Memory B cell (primary cell): Measurements from ENCODE around the gene FRMPD4.

Experiments
- ATAC-seq: fragments of 150-1000 bp; cut with Tn5 transposase; 2 replicates; pipeline ENCODE4 v1.10.0; 2021; ENCODE audit warnings: low read depth, mild to moderate bottlenecking, moderate library complexity
- DNase-seq, 2 donors: peaks; one replicate each; pipeline ENCODE4 v3.0.0; 2022; ENCODE audit warnings: low spot score in 2 of 2
- H3K27ac Mint-ChIP-seq: one replicate; pipeline ENCODE4 v1.8.0; 2022; ENCODE audit warnings: mild to moderate bottlenecking, moderate library complexity, mixed read lengths
- H3K27me3 Mint-ChIP-seq: one replicate; pipeline ENCODE4 v1.8.0; 2022; ENCODE audit warnings: mixed read lengths
- H3K36me3 Mint-ChIP-seq: one replicate; pipeline ENCODE4 v1.8.0; 2022; ENCODE audit warnings: mild to moderate bottlenecking, mixed read lengths
- H3K4me1 Mint-ChIP-seq: one replicate; pipeline ENCODE4 v1.8.0; 2022; ENCODE audit warnings: mixed read lengths
- H3K4me3 Mint-ChIP-seq: one replicate; pipeline ENCODE4 v1.8.0; 2022; ENCODE audit warnings: mild to moderate bottlenecking, moderate library complexity, mixed read lengths
- H3K9me3 Mint-ChIP-seq: one replicate; pipeline ENCODE4 v1.8.0; 2022; ENCODE audit warnings: mixed read lengths

FRMPD4 gene

DNA sequence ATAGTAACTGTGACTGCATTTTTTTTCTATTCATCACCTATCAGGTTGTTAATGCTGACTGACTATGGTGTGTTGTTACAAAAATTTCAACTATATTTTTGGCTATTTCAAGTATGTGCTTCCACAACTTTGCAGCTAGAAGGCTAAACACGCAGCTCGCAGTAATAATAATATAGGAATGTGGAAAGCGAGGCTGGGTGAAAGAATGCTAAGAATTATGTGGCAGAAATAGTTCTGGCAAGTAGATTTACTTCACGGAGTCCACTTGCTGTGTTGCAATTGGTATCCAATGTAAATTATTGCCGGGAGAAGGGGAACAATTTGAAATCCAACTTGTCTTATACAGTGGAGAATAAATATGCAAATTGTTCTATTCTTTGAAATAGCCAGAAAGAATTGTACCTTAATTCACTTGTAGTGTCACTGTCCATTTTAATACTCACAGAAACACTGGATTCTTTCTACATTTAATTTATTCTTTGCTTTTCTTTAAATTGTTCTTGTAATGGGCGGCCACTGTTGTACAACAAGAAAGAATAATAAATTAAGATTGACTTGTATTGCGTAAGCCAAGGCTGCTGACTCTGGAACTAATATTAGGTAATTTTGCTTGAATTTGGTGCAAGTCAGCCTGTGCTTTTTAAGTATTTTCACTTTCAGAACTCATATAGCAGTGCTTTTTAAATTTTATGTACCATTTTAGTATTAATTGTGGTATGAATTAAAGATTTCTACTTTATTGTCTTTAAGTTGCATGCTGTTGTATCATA lies 154.9 kb downstream of the FRMPD4 start:
- H3K27me3 Mint-ChIP-seq, result peaks cover 7% of the 10 kb centered on the region
- no peak overlapping the region for H3K27ac Mint-ChIP-seq
- peaks cover 2% of the 10 kb centered on the region for H3K36me3 Mint-ChIP-seq
- no peak for ATAC-seq
- H3K9me3 Mint-ChIP-seq, result peaks cover 1% of the 10 kb centered on the region
- H3K4me3 Mint-ChIP-seq, result no peak overlapping the region
- H3K4me1 Mint-ChIP-seq, result no peaks in the 10 kb centered on the region
- no peak for DNase-seq

- peaks cover 7% of the 10 kb centered on the region for H3K27me3 Mint-ChIP-seq
- peaks cover 2% of the 10 kb centered on the region for H3K36me3 Mint-ChIP-seq
- peaks cover 1% of the 10 kb centered on the region for H3K9me3 Mint-ChIP-seq
These were observed 159.1 kb downstream of the FRMPD4 start for GRCh38 chrX:12297353-12297752.

DNA sequence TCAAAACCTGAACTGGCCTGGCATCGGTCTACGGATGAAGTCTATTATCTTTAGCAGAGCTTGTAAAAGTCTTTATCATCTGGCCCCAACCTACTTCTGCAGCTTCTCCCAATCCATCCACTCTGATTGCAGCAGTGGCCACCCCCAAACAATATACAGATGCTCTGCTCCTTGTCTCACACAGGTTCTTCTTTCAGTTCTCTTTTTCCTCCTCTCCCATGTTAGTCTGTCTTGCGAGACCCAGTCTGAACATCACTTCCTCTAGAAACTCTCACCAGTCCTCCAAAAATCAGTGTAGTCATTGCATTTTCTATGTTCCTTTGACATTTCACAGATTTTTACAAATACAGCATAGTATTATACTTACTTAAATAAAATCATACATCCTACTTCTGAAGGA lies 163.0 kb downstream of the FRMPD4 start:
- peaks cover 2% of the 10 kb centered on the region for H3K36me3 Mint-ChIP-seq
- peak overlapping the region; percentile 12 for H3K4me3 Mint-ChIP-seq
- H3K4me1 Mint-ChIP-seq, result peaks cover 7% of the 10 kb centered on the region
- no peak overlapping the region for H3K27ac Mint-ChIP-seq
- H3K9me3 Mint-ChIP-seq, result peaks cover 1% of the 10 kb centered on the region
- peaks cover 4% of the 10 kb centered on the region for H3K27me3 Mint-ChIP-seq
- no peak for DNase-seq
- ATAC-seq, result peak; percentile 63

More at GRCh38 chrX:12297353-12297752, 159.1 kb downstream of the FRMPD4 start:
- no peak for ATAC-seq
- H3K4me3 Mint-ChIP-seq, result no peak overlapping the region
- H3K4me1 Mint-ChIP-seq, result peaks cover 7% of the 10 kb centered on the region
- no peak for DNase-seq
- H3K27ac Mint-ChIP-seq, result no peak overlapping the region

GRCh38 chrX:12304261-12304660 lies 166.0 kb downstream of the FRMPD4 start:
- no peak for DNase-seq
- Mint-ChIP-seq H3K27me3 (peaks cover 2% of the 10 kb centered on the region), H3K4me1 (peaks cover 7% of the 10 kb centered on the region), H3K27ac (no peak overlapping the region), H3K9me3 (no peaks in the 10 kb centered on the region), H3K4me3 (no peak overlapping the region), H3K36me3 (no peaks in the 10 kb centered on the region)
- ATAC-seq, result no peak

DNA sequence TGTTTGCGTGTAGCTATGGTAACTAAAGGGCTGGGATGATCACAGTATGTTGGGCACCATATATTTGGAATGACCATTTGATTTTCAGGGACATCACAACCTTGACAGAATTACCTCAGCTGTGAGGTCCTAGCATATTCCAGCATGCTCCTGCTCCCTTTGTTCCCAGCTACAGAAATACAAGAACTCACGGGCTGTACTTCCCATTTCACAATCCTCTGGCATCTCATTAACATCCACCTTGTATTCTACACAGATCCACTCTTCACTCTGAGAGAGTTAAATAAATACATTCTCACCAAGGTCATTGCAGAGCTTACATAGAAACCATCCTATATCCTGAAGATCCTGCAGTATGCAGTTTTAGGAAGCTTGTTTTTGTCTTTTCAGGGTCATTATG lies 169.7 kb downstream of the FRMPD4 start:
- H3K9me3 Mint-ChIP-seq, result no peaks in the 10 kb centered on the region
- ATAC-seq (no peak), DNase-seq (no peak)
- H3K4me3 Mint-ChIP-seq, result no peak overlapping the region
- H3K27ac Mint-ChIP-seq, result no peak overlapping the region
- no peaks in the 10 kb centered on the region for H3K36me3 Mint-ChIP-seq
- H3K4me1 Mint-ChIP-seq, result no peaks in the 10 kb centered on the region
- peaks cover 7% of the 10 kb centered on the region for H3K27me3 Mint-ChIP-seq

GRCh38 chrX:12308420-12308819 lies 170.1 kb downstream of the FRMPD4 start:
- H3K4me3 Mint-ChIP-seq, result no peak overlapping the region
- H3K4me1 Mint-ChIP-seq, result no peaks in the 10 kb centered on the region
- H3K9me3 Mint-ChIP-seq, result no peaks in the 10 kb centered on the region
- ATAC-seq (no peak), DNase-seq (no peak)
- H3K36me3 Mint-ChIP-seq, result no peaks in the 10 kb centered on the region
- H3K27me3 Mint-ChIP-seq, result peaks cover 10% of the 10 kb centered on the region
- H3K27ac Mint-ChIP-seq, result no peak overlapping the region

DNA sequence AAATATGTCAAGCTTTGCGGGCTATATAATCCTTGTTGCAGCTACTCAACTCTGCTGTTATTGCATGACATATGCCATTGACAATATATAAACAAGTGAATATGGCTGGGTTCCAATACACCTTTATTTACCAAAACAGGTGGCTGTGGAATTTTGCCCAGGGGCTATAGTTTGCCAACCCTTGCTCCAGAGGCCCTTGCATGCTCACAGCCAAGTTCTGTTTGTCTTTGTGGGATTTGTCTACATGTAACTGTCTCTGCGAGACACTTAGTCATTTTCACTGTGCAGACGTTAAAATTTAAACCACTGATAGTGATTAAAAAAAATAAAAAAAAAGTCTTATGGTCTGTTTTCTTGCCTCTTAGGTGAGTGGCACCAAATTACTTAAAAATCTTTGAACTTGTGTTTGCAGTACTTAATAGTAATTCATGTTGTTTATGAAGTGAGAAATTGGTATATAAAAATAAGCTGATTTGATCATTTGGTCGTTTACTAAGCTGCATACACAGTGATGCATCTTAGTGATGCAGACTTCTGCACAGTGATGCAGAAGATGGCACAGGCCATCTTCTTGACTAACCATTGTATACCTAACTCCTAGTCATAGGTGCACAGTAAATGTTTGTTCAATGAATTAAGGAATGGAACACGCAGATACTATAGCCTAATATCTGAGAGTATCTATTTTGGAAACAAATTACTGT lies 170.9 kb downstream of the FRMPD4 start:
- H3K4me1 Mint-ChIP-seq, result no peaks in the 10 kb centered on the region
- no peak overlapping the region for H3K27ac Mint-ChIP-seq
- ATAC-seq (no peak), DNase-seq (no peak)
- no peaks in the 10 kb centered on the region for H3K36me3 Mint-ChIP-seq
- peaks cover 10% of the 10 kb centered on the region for H3K27me3 Mint-ChIP-seq
- no peaks in the 10 kb centered on the region for H3K9me3 Mint-ChIP-seq
- no peak overlapping the region for H3K4me3 Mint-ChIP-seq

DNA sequence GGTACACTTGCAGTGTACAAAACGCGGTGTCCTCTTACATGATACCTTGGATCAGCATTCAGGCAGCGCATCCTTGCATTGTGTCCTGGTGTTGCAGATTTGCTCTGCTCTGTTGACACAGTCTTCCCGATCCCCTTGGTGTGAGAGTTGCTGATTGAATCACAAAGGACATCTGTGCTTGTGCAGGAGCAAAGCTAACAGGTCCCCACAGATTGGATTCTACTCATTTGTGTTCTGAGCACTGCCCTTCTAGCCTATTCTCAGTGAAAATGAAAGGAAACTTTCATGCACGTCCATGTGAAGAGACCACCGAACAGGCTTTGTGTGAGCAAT lies 171.4 kb downstream of the FRMPD4 start:
- Mint-ChIP-seq H3K4me1 (no peaks in the 10 kb centered on the region), H3K27me3 (peaks cover 10% of the 10 kb centered on the region), H3K36me3 (no peaks in the 10 kb centered on the region), H3K4me3 (no peak overlapping the region), H3K27ac (no peak overlapping the region), H3K9me3 (no peaks in the 10 kb centered on the region)
- ATAC-seq (no peak), DNase-seq (no peak)

- Mint-ChIP-seq H3K4me1 (no peaks in the 10 kb centered on the region), H3K9me3 (no peaks in the 10 kb centered on the region), H3K36me3 (no peaks in the 10 kb centered on the region), H3K27ac (no peak overlapping the region), H3K27me3 (peaks cover 8% of the 10 kb centered on the region), H3K4me3 (no peak overlapping the region)
- ATAC-seq (no peak), DNase-seq (no peak)
These were observed 176.4 kb downstream of the FRMPD4 start for GRCh38 chrX:12314651-12315050.

DNA sequence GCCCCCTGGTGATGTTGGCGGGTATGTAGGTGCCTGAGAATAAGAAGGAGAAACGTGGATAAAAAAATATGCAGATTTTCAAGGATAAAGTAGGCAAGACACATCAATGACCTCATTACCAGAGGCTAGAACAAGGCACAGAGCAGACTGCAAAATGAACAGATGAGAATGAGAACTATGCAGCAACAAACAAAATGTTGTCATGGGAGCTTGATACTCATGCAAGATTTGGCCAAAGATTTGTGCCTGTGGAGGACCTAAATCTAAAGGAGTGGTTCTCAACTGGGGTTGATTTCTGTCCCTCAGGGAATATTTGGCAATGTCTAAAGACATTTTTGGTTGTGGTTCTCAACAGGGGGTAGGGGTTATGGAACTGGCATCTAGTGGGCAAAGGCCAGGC lies 177.3 kb downstream of the FRMPD4 start:
- Mint-ChIP-seq H3K4me1 (no peaks in the 10 kb centered on the region), H3K9me3 (no peaks in the 10 kb centered on the region), H3K27me3 (peaks cover 6% of the 10 kb centered on the region), H3K4me3 (no peak overlapping the region), H3K36me3 (no peaks in the 10 kb centered on the region), H3K27ac (no peak overlapping the region)
- DNase-seq, result no peak
- no peak for ATAC-seq

- H3K4me1 Mint-ChIP-seq, result no peaks in the 10 kb centered on the region
- ATAC-seq, result no peak
- no peak overlapping the region for H3K4me3 Mint-ChIP-seq
- no peaks in the 10 kb centered on the region for H3K27me3 Mint-ChIP-seq
- H3K36me3 Mint-ChIP-seq, result no peaks in the 10 kb centered on the region
- no peak for DNase-seq
- H3K27ac Mint-ChIP-seq, result no peak overlapping the region
- H3K9me3 Mint-ChIP-seq, result no peaks in the 10 kb centered on the region
These were observed 180.8 kb downstream of the FRMPD4 start for GRCh38 chrX:12319003-12319519.

GRCh38 chrX:12319992-12320391 lies 181.7 kb downstream of the FRMPD4 start:
- no peak overlapping the region for H3K4me3 Mint-ChIP-seq
- DNase-seq (no peak), ATAC-seq (no peak)
- H3K9me3 Mint-ChIP-seq, result no peaks in the 10 kb centered on the region
- H3K36me3 Mint-ChIP-seq, result no peaks in the 10 kb centered on the region
- no peaks in the 10 kb centered on the region for H3K4me1 Mint-ChIP-seq
- no peak overlapping the region for H3K27ac Mint-ChIP-seq
- no peaks in the 10 kb centered on the region for H3K27me3 Mint-ChIP-seq

DNA sequence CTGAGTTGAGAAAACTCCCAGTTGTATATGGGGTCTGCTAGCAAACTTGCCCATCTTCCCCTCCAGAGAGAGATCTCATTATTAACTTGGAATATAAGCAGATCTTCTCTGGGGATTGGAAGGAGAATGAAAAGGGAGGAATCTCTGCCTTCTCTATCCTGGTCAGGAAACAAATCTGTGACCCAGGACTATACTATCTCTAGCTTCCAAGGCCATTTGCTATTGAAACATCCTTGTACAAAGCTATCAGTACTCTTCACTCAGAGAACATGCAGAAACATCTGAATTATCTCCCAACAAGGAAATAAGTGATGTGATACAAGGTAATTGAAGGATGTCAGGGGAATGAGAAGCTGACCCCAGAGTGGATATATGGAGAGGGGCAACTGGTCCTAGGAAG lies 183.8 kb downstream of the FRMPD4 start:
- H3K36me3 Mint-ChIP-seq, result no peaks in the 10 kb centered on the region
- ATAC-seq, result no peak
- no peaks in the 10 kb centered on the region for H3K9me3 Mint-ChIP-seq
- no peak for DNase-seq
- no peak overlapping the region for H3K27ac Mint-ChIP-seq
- no peak overlapping the region for H3K4me3 Mint-ChIP-seq
- no peaks in the 10 kb centered on the region for H3K27me3 Mint-ChIP-seq
- H3K4me1 Mint-ChIP-seq, result no peaks in the 10 kb centered on the region

GRCh38 chrX:12325171-12325570 lies 186.9 kb downstream of the FRMPD4 start:
- H3K36me3 Mint-ChIP-seq, result no peaks in the 10 kb centered on the region
- H3K9me3 Mint-ChIP-seq, result no peaks in the 10 kb centered on the region
- H3K4me3 Mint-ChIP-seq, result no peak overlapping the region
- H3K27me3 Mint-ChIP-seq, result no peaks in the 10 kb centered on the region
- DNase-seq, result no peak
- H3K27ac Mint-ChIP-seq, result no peak overlapping the region
- no peaks in the 10 kb centered on the region for H3K4me1 Mint-ChIP-seq
- ATAC-seq, result no peak

GRCh38 chrX:12327836-12328235 lies 189.6 kb downstream of the FRMPD4 start:
- no peaks in the 10 kb centered on the region for H3K36me3 Mint-ChIP-seq

More at GRCh38 chrX:12327836-12328235, 189.6 kb downstream of the FRMPD4 start:
- H3K27me3 Mint-ChIP-seq, result no peaks in the 10 kb centered on the region
- no peak overlapping the region for H3K4me3 Mint-ChIP-seq
- no peaks in the 10 kb centered on the region for H3K4me1 Mint-ChIP-seq
- H3K9me3 Mint-ChIP-seq, result no peaks in the 10 kb centered on the region
- ATAC-seq (no peak), DNase-seq (no peak)
- H3K27ac Mint-ChIP-seq, result no peak overlapping the region
